HFFc6 (cell line): ENCODE measurements around the gene SUV39H1. TPM values are rescaled to one million over a fixed set of nuclear protein-coding genes. Genes with fewer than 3 reads are reported as not detected.
A peak's percentile ranks its signal among the peaks of the same experiment; 100 is the strongest.

Experiments used
- DNase-seq: peaks from one replicate; pipeline ENCODE4 v3.0.0-alpha.2; 2018
- H3K27ac Mint-ChIP-seq: 2 replicates; pipeline ENCODE4 v1.8.0; 2020; ENCODE audit warnings: mild to moderate bottlenecking, mixed read lengths
- H3K27me3 Mint-ChIP-seq: 2 replicates; pipeline ENCODE4 v1.8.0; 2021; ENCODE audit warnings: mild to moderate bottlenecking, moderate library complexity, mixed read lengths; ENCODE audit not compliant: insufficient read depth
- H3K36me3 Mint-ChIP-seq: 2 replicates; pipeline ENCODE4 v1.8.0; 2021; ENCODE audit warnings: low read depth, mixed read lengths
- H3K4me1 Mint-ChIP-seq: 2 replicates; pipeline ENCODE4 v1.8.0; 2020; ENCODE audit warnings: low read depth, mixed read lengths
- H3K4me3 Mint-ChIP-seq: 2 replicates; pipeline ENCODE4 v1.8.0; 2020; ENCODE audit warnings: mild to moderate bottlenecking, moderate library complexity, mixed read lengths
- H3K9me3 Mint-ChIP-seq: 2 replicates; pipeline ENCODE4 v1.8.0; 2020; ENCODE audit warnings: mild to moderate bottlenecking, mixed read lengths
- total RNA-seq, 6 experiments: library from RNA; stranded (reverse); fragmentation: NEBNext Ultra II Directional; extraction: Animal tissue kit (Norgen Biotek cat#: 25700); gene quantifications; 2 replicates in 1 of 6; 3 replicates in 5 of 6; pipeline ENCODE4 v1.2.3, GENCODE V29; 2021
- TF ChIP-seq, protein P1 (sequence below): fragments of 200-600 bp; sonication (generic); IDR thresholded peaks from 2 replicates; pipeline ENCODE4 v1.5.0; 2021; ENCODE audit warnings: antibody characterized with exemption, mild to moderate bottlenecking

The SUV39H1 gene
- total RNA-seq, 6 experiments from 2014 or later = 6.9 to 12.0 (median 11.4) TPM

DNA sequence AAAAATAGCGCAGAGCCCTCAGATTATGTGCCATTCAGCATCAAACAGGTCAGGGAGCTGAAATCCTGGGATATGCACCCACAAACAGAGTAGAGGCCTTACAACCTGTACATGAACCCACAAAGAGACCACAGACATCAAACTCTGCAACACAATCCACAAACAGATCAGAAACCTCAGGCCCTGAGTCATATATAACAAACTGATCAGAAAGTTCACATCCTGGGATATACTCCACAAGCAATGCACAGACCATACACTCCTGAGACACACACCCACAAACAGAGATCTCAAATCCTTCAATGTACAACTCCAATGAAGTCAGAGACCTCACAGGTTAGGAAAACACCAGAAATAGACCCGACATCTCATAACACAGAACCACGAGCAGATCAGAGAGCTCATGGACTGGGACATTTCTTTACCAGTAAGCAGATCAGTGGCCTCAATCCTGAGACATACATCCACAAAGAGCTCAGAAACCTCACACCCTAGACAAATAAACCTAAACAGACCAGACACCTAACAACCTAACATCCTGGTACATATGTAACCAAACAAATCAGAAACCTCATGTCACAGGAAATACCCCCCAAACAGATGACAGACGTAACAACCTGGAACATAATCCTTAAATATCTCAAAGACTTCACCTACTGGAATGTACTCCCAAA lies 24.2 kb downstream of the SUV39H1 start:
- TF ChIP-seq, protein P1, sequence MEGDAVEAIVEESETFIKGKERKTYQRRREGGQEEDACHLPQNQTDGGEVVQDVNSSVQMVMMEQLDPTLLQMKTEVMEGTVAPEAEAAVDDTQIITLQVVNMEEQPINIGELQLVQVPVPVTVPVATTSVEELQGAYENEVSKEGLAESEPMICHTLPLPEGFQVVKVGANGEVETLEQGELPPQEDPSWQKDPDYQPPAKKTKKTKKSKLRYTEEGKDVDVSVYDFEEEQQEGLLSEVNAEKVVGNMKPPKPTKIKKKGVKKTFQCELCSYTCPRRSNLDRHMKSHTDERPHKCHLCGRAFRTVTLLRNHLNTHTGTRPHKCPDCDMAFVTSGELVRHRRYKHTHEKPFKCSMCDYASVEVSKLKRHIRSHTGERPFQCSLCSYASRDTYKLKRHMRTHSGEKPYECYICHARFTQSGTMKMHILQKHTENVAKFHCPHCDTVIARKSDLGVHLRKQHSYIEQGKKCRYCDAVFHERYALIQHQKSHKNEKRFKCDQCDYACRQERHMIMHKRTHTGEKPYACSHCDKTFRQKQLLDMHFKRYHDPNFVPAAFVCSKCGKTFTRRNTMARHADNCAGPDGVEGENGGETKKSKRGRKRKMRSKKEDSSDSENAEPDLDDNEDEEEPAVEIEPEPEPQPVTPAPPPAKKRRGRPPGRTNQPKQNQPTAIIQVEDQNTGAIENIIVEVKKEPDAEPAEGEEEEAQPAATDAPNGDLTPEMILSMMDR = no peak
- peaks cover 4% of the 10 kb centered on the region; the same call in 1 of the 2 replicates for H3K27me3 Mint-ChIP-seq

DNA sequence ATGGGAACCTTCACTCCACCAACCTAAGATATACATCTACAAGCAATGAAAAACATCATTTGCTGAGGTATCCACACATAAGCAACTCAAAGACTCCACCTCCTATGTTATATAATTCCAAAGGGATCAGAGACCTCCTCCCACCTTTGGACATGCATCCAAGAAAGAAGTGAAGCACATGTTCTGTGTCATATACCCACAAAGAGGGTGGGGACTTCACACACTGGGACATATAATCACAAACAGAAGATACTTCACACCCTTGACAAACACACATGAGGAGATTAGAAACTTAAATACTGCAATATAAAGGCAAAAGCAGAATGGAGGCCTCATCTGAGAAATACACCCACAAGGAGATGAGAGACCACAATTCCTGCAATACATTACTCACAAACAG lies 25.4 kb downstream of the SUV39H1 start:
- H3K27me3 Mint-ChIP-seq = peaks cover 4% of the 10 kb centered on the region
- H3K4me1 Mint-ChIP-seq = no peaks in the 10 kb centered on the region
- no peak overlapping the region for H3K4me3 Mint-ChIP-seq
- H3K9me3 Mint-ChIP-seq = no peaks in the 10 kb centered on the region
- TF ChIP-seq, protein P1 = no peak
- no peaks in the 10 kb centered on the region for H3K36me3 Mint-ChIP-seq
- H3K27ac Mint-ChIP-seq = no peak overlapping the region
- DNase-seq = no peak

More for the DNA sequence above, 24.2 kb downstream of the SUV39H1 start:
- H3K4me3 Mint-ChIP-seq = no peak overlapping the region
- no peak overlapping the region for H3K27ac Mint-ChIP-seq
- H3K4me1 Mint-ChIP-seq = peaks cover 5% of the 10 kb centered on the region
- no peak for DNase-seq
- H3K9me3 Mint-ChIP-seq = no peaks in the 10 kb centered on the region
- no peaks in the 10 kb centered on the region for H3K36me3 Mint-ChIP-seq

GRCh38 chrX:48726596-48726995 lies 30.1 kb downstream of the SUV39H1 start:
- Mint-ChIP-seq H3K4me1 (no peaks in the 10 kb centered on the region), H3K36me3 (no peaks in the 10 kb centered on the region), H3K27me3 (peaks cover 2% of the 10 kb centered on the region; the same call in 1 of the 2 replicates), H3K9me3 (no peaks in the 10 kb centered on the region), H3K27ac (no peak overlapping the region), H3K4me3 (no peak overlapping the region)
- TF ChIP-seq, protein P1 = no peak
- no peak for DNase-seq

- H3K27me3 Mint-ChIP-seq = peaks cover 2% of the 10 kb centered on the region; the same call in 1 of the 2 replicates
- no peaks in the 10 kb centered on the region for H3K4me1 Mint-ChIP-seq
- no peak for DNase-seq
- TF ChIP-seq, protein P1 = no peak
- no peak overlapping the region for H3K27ac Mint-ChIP-seq
- H3K36me3 Mint-ChIP-seq = no peaks in the 10 kb centered on the region
- no peaks in the 10 kb centered on the region for H3K9me3 Mint-ChIP-seq
- no peak overlapping the region for H3K4me3 Mint-ChIP-seq
Measured at GRCh38 chrX:48728653-48729052, 32.1 kb downstream of the SUV39H1 start.

GRCh38 chrX:48736303-48736702 lies 39.8 kb downstream of the SUV39H1 start:
- Mint-ChIP-seq H3K4me1 (peaks cover 18% of the 10 kb centered on the region), H3K9me3 (no peaks in the 10 kb centered on the region), H3K4me3 (peak overlapping the region; percentile 92), H3K27me3 (no peaks in the 10 kb centered on the region), H3K36me3 (no peaks in the 10 kb centered on the region), H3K27ac (peak overlapping the region; percentile 94)
- TF ChIP-seq, protein P1 = no peak
- DNase-seq = no peak
